GM23338 (cell line): Measurements from ENCODE around the gene TULP1. TPM values are rescaled to one million over a fixed set of nuclear protein-coding genes. Genes with fewer than 3 reads are reported as not detected.

Experiments used
- ATAC-seq: fragments of 200-7000 bp; cut with Tn5 transposase; 3 replicates; pipeline ENCODE4 v1.9.1; 2020
- DNase-seq: peaks from one replicate; pipeline ENCODE4 v3.0.0-alpha.2; 2015; ENCODE audit warnings: low spot score
- H2AFZ ChIP-seq: fragments of 200-600 bp; sonication (generic); 2 replicates; pipeline ENCODE4 v1.8.0; 2016; ENCODE audit warnings: antibody characterized with exemption, mild to moderate bottlenecking, moderate library complexity
- H3F3A ChIP-seq: fragments of 200-600 bp; sonication (generic); replicated peaks from 2 replicates; pipeline ENCODE4 v1.8.0; 2017; ENCODE audit warnings: antibody characterized with exemption, mixed run types, low read depth
- H3K27ac ChIP-seq: fragments of 200-600 bp; sonication (generic); 2 replicates; pipeline ENCODE4 v1.6.1; 2016; ENCODE audit warnings: low read depth
- H3K27me3 ChIP-seq: fragments of 200-600 bp; sonication (generic); 2 replicates; pipeline ENCODE4 v1.8.0; 2016; ENCODE audit warnings: mild to moderate bottlenecking, mixed run types, moderate library complexity; ENCODE audit not compliant: insufficient read depth
- H3K36me3 ChIP-seq: fragments of 200-600 bp; sonication (generic); 2 replicates; pipeline ENCODE4 v1.8.0; 2016; ENCODE audit warnings: mild to moderate bottlenecking; ENCODE audit not compliant: insufficient read depth
- H3K4me1 ChIP-seq: fragments of 200-600 bp; sonication (generic); 2 replicates; pipeline ENCODE4 v1.8.0; 2016; ENCODE audit warnings: mild to moderate bottlenecking, moderate library complexity; ENCODE audit not compliant: insufficient read depth
- H3K4me2 ChIP-seq: fragments of 200-600 bp; sonication (generic); 2 replicates; pipeline ENCODE4 v1.7.1; 2017; ENCODE audit warnings: mixed run types
- H3K4me3 ChIP-seq: fragments of 200-600 bp; sonication (generic); 2 replicates; pipeline ENCODE4 v1.6.1; 2016; ENCODE audit warnings: mixed run types
- H3K79me2 ChIP-seq: fragments of 200-600 bp; sonication (generic); replicated peaks from 2 replicates; pipeline ENCODE4 v1.8.0; 2017; ENCODE audit warnings: mild to moderate bottlenecking; ENCODE audit not compliant: insufficient read depth
- H3K9me2 ChIP-seq: fragments of 200-600 bp; sonication (generic); 2 replicates; pipeline ENCODE4 v1.8.0; 2017; ENCODE audit not compliant: insufficient read depth
- H4K20me1 ChIP-seq: fragments of 200-600 bp; sonication (generic); replicated peaks from 2 replicates; pipeline ENCODE4 v1.8.0; 2017; ENCODE audit warnings: mild to moderate bottlenecking; ENCODE audit not compliant: insufficient read depth
- H3K27ac Mint-ChIP-seq: 2 replicates; pipeline ENCODE4 v1.8.0; 2020; ENCODE audit warnings: inconsistent platforms, mild to moderate bottlenecking, moderate library complexity, mixed read lengths
- H3K27me3 Mint-ChIP-seq: 3 replicates; pipeline ENCODE4 v1.8.0; 2022; ENCODE audit warnings: low read depth, mild to moderate bottlenecking, moderate library complexity, mixed read lengths, inconsistent platforms; ENCODE audit not compliant: insufficient read depth, poor library complexity
- H3K36me3 Mint-ChIP-seq: 3 replicates; pipeline ENCODE4 v1.8.0; 2021; ENCODE audit warnings: low read depth, mild to moderate bottlenecking, inconsistent platforms, moderate library complexity, mixed read lengths
- H3K4me1 Mint-ChIP-seq: 3 replicates; pipeline ENCODE4 v1.8.0; 2020; ENCODE audit warnings: mild to moderate bottlenecking, inconsistent platforms, mixed read lengths
- H3K4me3 Mint-ChIP-seq: 3 replicates; pipeline ENCODE4 v1.8.0; 2021; ENCODE audit warnings: moderate library complexity, mild to moderate bottlenecking, inconsistent platforms, mixed read lengths
- H3K9me3 Mint-ChIP-seq: 3 replicates; pipeline ENCODE4 v1.8.0; 2020; ENCODE audit warnings: moderate library complexity, mild to moderate bottlenecking, inconsistent platforms, mixed read lengths
- CREB1 ChIP-seq: fragments of 250-450 bp; sonication (Bioruptor Pico); IDR thresholded peaks from 2 replicates; pipeline ENCODE4 v1.5.0; 2020; ENCODE audit warnings: low read depth, mild to moderate bottlenecking, moderate library complexity
- CTCF ChIP-seq, 2 experiments: fragments of 200-600 bp in 1 of 2; sonication (generic) in 1 of 2; conservative IDR thresholded peaks; 2 replicates each; pipeline versions ENCODE4 v1.5.1 to v1.6.1; 2016 to 2017; ENCODE audit warnings: antibody characterized with exemption in 2 of 2, low read depth in 2 of 2, mild to moderate bottlenecking in 2 of 2, moderate library complexity in 1 of 2
- EZH2 ChIP-seq: fragments of 200-600 bp; sonication (generic); IDR thresholded peaks from one replicate; pipeline ENCODE4 v1.8.0; 2017; ENCODE audit warnings: antibody characterized with exemption, mild to moderate bottlenecking, low read depth; ENCODE audit not compliant: unreplicated experiment
- EZH2phosphoT487 ChIP-seq: fragments of 200-600 bp; sonication (generic); IDR thresholded peaks from one replicate; pipeline ENCODE4 v1.8.1; 2018; ENCODE audit warnings: antibody characterized with exemption; ENCODE audit not compliant: unreplicated experiment
- JUNB ChIP-seq: IDR thresholded peaks from one replicate; pipeline ENCODE4 v1.6.1; 2016; ENCODE audit warnings: antibody characterized with exemption; ENCODE audit not compliant: unreplicated experiment
- NANOG ChIP-seq: IDR thresholded peaks from 2 replicates; pipeline ENCODE4 v1.6.1; 2016; ENCODE audit warnings: antibody characterized with exemption, borderline replicate concordance
- POLR2AphosphoS5 ChIP-seq: IDR thresholded peaks from 2 replicates; pipeline ENCODE4 v1.6.1; 2016; ENCODE audit warnings: antibody characterized with exemption, low read depth
- REST ChIP-seq: IDR thresholded peaks from one replicate; pipeline ENCODE4 v1.6.1; 2018; ENCODE audit warnings: antibody characterized with exemption; ENCODE audit not compliant: unreplicated experiment
- STAT1 ChIP-seq: IDR thresholded peaks from one replicate; pipeline ENCODE4 v1.6.1; 2016; ENCODE audit warnings: antibody characterized with exemption; ENCODE audit not compliant: unreplicated experiment
- ZNF114 ChIP-seq: fragments of 250-450 bp; sonication (Bioruptor Pico); IDR thresholded peaks from 2 replicates; pipeline ENCODE4 v1.5.0; 2020; ENCODE audit warnings: mild to moderate bottlenecking, moderate library complexity
- ZNF331 ChIP-seq: fragments of 250-450 bp; sonication (Bioruptor Pico); IDR thresholded peaks from 2 replicates; pipeline ENCODE4 v1.5.0; 2020; ENCODE audit warnings: low read depth, mild to moderate bottlenecking, moderate library complexity
- polyA plus RNA-seq: library from polyadenylated mRNA; unstranded; fragments of >200 nt; fragmentation: Nextera tagmentation; extraction: Ambion mirVana; gene quantifications from 2 replicates; pipeline ENCODE4 v1.2.1, GENCODE V29; 2016
- total RNA-seq: library from RNA; depleted of rRNA; stranded (reverse); fragments of >200 nt; shearing (Covaris generic); gene quantifications from 2 replicates; pipeline ENCODE4 v1.2.3, GENCODE V29; 2014
- TF ChIP-seq, protein P1 (sequence below): IDR thresholded peaks from 2 replicates; pipeline ENCODE4 v1.6.1; 2016; ENCODE audit warnings: antibody characterized with exemption
- TF ChIP-seq, protein P2 (sequence below): fragments of 250-450 bp; sonication (Bioruptor Pico); IDR thresholded peaks from 2 replicates; pipeline ENCODE4 v1.5.0; 2020; ENCODE audit warnings: mild to moderate bottlenecking, moderate library complexity

TULP1 gene
- total and polyA plus RNA-seq, 2 experiments from 2014 or later, result 3.0 to 3.8 TPM

GRCh38 chr6:35561113-35561512 lies 48.4 kb upstream of the TULP1 start:
- no peaks in the 10 kb centered on the region for H3K36me3 ChIP-seq
- peaks cover 3% of the 10 kb centered on the region; the same call in 2 of the 3 replicates for H3K9me3 Mint-ChIP-seq
- H3K4me1 ChIP-seq, result peaks cover 22% of the 10 kb centered on the region; the same call in 1 of the 2 replicates
- H3K36me3 Mint-ChIP-seq, result peaks cover 3% of the 10 kb centered on the region; the same call in 1 of the 3 replicates
- TF ChIP-seq CREB1 (no peak), NANOG (no peak), EZH2 (no peak), CTCF (conservative IDR thresholded peaks at IDR 0.05; ENCODE audit: low read depth in 2 of 2) (no peak), ZNF114 (CRISPR knock-in tag) (no peak), EZH2phosphoT487 (no peak), STAT1 (no peak), REST (no peak), JUNB (no peak), ZNF331 (CRISPR knock-in tag) (no peak), POLR2AphosphoS5 (no peak)
- TF ChIP-seq, protein P1, sequence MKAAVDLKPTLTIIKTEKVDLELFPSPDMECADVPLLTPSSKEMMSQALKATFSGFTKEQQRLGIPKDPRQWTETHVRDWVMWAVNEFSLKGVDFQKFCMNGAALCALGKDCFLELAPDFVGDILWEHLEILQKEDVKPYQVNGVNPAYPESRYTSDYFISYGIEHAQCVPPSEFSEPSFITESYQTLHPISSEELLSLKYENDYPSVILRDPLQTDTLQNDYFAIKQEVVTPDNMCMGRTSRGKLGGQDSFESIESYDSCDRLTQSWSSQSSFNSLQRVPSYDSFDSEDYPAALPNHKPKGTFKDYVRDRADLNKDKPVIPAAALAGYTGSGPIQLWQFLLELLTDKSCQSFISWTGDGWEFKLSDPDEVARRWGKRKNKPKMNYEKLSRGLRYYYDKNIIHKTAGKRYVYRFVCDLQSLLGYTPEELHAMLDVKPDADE, result no peak
- TF ChIP-seq, protein P2, sequence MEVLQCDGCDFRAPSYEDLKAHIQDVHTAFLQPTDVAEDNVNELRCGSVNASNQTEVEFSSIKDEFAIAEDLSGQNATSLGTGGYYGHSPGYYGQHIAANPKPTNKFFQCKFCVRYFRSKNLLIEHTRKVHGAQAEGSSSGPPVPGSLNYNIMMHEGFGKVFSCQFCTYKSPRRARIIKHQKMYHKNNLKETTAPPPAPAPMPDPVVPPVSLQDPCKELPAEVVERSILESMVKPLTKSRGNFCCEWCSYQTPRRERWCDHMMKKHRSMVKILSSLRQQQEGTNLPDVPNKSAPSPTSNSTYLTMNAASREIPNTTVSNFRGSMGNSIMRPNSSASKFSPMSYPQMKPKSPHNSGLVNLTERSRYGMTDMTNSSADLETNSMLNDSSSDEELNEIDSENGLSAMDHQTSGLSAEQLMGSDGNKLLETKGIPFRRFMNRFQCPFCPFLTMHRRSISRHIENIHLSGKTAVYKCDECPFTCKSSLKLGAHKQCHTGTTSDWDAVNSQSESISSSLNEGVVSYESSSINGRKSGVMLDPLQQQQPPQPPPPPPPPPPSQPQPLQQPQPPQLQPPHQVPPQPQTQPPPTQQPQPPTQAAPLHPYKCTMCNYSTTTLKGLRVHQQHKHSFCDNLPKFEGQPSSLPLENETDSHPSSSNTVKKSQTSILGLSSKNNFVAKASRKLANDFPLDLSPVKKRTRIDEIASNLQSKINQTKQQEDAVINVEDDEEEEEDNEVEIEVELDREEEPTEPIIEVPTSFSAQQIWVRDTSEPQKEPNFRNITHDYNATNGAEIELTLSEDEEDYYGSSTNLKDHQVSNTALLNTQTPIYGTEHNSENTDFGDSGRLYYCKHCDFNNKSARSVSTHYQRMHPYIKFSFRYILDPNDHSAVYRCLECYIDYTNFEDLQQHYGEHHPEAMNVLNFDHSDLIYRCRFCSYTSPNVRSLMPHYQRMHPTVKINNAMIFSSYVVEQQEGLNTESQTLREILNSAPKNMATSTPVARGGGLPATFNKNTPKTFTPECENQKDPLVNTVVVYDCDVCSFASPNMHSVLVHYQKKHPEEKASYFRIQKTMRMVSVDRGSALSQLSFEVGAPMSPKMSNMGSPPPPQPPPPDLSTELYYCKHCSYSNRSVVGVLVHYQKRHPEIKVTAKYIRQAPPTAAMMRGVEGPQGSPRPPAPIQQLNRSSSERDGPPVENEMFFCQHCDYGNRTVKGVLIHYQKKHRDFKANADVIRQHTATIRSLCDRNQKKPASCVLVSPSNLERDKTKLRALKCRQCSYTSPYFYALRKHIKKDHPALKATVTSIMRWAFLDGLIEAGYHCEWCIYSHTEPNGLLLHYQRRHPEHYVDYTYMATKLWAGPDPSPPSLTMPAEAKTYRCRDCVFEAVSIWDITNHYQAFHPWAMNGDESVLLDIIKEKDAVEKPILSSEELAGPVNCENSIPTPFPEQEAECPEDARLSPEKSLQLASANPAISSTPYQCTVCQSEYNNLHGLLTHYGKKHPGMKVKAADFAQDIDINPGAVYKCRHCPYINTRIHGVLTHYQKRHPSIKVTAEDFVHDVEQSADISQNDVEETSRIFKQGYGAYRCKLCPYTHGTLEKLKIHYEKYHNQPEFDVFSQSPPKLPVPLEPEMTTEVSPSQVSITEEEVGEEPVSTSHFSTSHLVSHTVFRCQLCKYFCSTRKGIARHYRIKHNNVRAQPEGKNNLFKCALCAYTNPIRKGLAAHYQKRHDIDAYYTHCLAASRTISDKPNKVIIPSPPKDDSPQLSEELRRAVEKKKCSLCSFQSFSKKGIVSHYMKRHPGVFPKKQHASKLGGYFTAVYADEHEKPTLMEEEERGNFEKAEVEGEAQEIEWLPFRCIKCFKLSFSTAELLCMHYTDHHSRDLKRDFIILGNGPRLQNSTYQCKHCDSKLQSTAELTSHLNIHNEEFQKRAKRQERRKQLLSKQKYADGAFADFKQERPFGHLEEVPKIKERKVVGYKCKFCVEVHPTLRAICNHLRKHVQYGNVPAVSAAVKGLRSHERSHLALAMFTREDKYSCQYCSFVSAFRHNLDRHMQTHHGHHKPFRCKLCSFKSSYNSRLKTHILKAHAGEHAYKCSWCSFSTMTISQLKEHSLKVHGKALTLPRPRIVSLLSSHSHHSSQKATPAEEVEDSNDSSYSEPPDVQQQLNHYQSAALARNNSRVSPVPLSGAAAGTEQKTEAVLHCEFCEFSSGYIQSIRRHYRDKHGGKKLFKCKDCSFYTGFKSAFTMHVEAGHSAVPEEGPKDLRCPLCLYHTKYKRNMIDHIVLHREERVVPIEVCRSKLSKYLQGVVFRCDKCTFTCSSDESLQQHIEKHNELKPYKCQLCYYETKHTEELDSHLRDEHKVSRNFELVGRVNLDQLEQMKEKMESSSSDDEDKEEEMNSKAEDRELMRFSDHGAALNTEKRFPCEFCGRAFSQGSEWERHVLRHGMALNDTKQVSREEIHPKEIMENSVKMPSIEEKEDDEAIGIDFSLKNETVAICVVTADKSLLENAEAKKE, result no peak
- H3K9me2 ChIP-seq, result no peaks in the 10 kb centered on the region
- H3K4me1 Mint-ChIP-seq, result peaks cover 20% of the 10 kb centered on the region
- H3K27me3 Mint-ChIP-seq, result no peaks in the 10 kb centered on the region
- H3K4me3 Mint-ChIP-seq, result no peak overlapping the region
- no peaks in the 10 kb centered on the region for H3F3A ChIP-seq
- H3K4me3 ChIP-seq, result no peak overlapping the region
- no peak overlapping the region for H3K27ac Mint-ChIP-seq
- H3K27ac ChIP-seq, result 0 out of 2 replicates have a peak overlapping the region, but pooled peaks have one; percentile 32
- no peaks in the 10 kb centered on the region for H3K27me3 ChIP-seq
- no peak overlapping the region for H3K4me2 ChIP-seq
- peak overlapping the region; percentile 78; the same call in 1 of the 2 replicates for H2AFZ ChIP-seq
- ATAC-seq (no peak; the same call in 2 of the 3 replicates), DNase-seq (no peak)
- no peaks in the 10 kb centered on the region for H4K20me1 ChIP-seq
- H3K79me2 ChIP-seq, result no peaks in the 10 kb centered on the region
